Renal cortex interstitium (tissue), 15 donors: ENCODE results near the gene CRADD. TPM values are rescaled to one million over a fixed set of nuclear protein-coding genes. Genes with fewer than 3 reads are reported as not detected.
"Not testable (repeated sequence)": the region's sequence is repeated elsewhere in the genome, so short reads cannot be mapped to it uniquely, and the experiment has no call there.

Experiments
- DNase-seq, 11 donors: peaks; one replicate each; pipeline ENCODE4 v3.0.0-alpha.2; 2013; ENCODE audit warnings: low read depth in 9 of 11, low spot score in 4 of 11; ENCODE audit errors: extremely low read depth in 1 of 11
- long read RNA-seq, 16 experiments: transcript quantifications; one replicate each; lab custom pipeline, GENCODE V29; 2026
- polyA plus RNA-seq, 3 donors: library from polyadenylated mRNA; unstranded; fragments of 120-200 nt; gene quantifications; one replicate each; pipeline ENCODE4 v1.2.1, GENCODE V29; 2013; ENCODE audit not compliant: insufficient read length in 3 of 3

CRADD gene
- 10 to 100 TPM in 2 of 3 donors, 1 to 10 TPM in 1; 9.9 to 11.5 (median 11.0) TPM for polyA plus RNA-seq
- long read RNA-seq, donor 1, transcript CRADD-201 (3 exons, 1,169 nt) = major isoform, 12 of 12 reads
- long read RNA-seq, donor 1, partial matches to known transcripts = 0 of 12 reads
- long read RNA-seq, donor 1, other reads (novel, unspliced or antisense) = 0 of 12 reads
- long read RNA-seq, donor 2, partial matches to known transcripts = 0 of 1 reads
- long read RNA-seq, donor 2, other reads (novel, unspliced or antisense) = 0 of 1 reads
- long read RNA-seq, donor 3, transcript CRADD-201 (3 exons, 1,169 nt) = major isoform, 11 of 11 reads
- long read RNA-seq, donor 3, partial matches to known transcripts = 0 of 11 reads
- long read RNA-seq, donor 3, other reads (novel, unspliced or antisense) = 0 of 11 reads
- long read RNA-seq, donor 4, transcript CRADD-201 (3 exons, 1,169 nt) = major isoform, 5 of 15 reads
- long read RNA-seq, donor 4, partial matches to known transcripts = 9 of 15 reads
- long read RNA-seq, donor 4, other reads (novel, unspliced or antisense) = 0 of 15 reads
- long read RNA-seq, donor 5 = 0 reads
- long read RNA-seq, donor 6, transcript CRADD-201 (3 exons, 1,169 nt) = major isoform, 5 of 10 reads
- long read RNA-seq, donor 6, partial matches to known transcripts = 5 of 10 reads
- long read RNA-seq, donor 6, other reads (novel, unspliced or antisense) = 0 of 10 reads
- long read RNA-seq, donor 7, transcript CRADD-201 (3 exons, 1,169 nt) = major isoform, 9 of 14 reads
- long read RNA-seq, donor 7, partial matches to known transcripts = 5 of 14 reads
- long read RNA-seq, donor 7, other reads (novel, unspliced or antisense) = 0 of 14 reads
- long read RNA-seq, donor 8, transcript CRADD-201 (3 exons, 1,169 nt) = major isoform, 7 of 18 reads
- long read RNA-seq, donor 8, partial matches to known transcripts = 10 of 18 reads
- long read RNA-seq, donor 8, other reads (novel, unspliced or antisense) = 0 of 18 reads
- long read RNA-seq, donor 9, transcript CRADD-201 (3 exons, 1,169 nt) = major isoform, 8 of 14 reads
- long read RNA-seq, donor 9, partial matches to known transcripts = 6 of 14 reads
- long read RNA-seq, donor 9, other reads (novel, unspliced or antisense) = 0 of 14 reads
- long read RNA-seq, donor 10, transcript CRADD-201 (3 exons, 1,169 nt) = major isoform, 9 of 21 reads
- long read RNA-seq, donor 10, partial matches to known transcripts = 12 of 21 reads
- long read RNA-seq, donor 10, other reads (novel, unspliced or antisense) = 0 of 21 reads
- long read RNA-seq, donor 11, partial matches to known transcripts = 5 of 9 reads
- long read RNA-seq, donor 11, other reads (novel, unspliced or antisense) = 0 of 9 reads
- long read RNA-seq, donor 12, partial matches to known transcripts = 0 of 3 reads
- long read RNA-seq, donor 12, other reads (novel, unspliced or antisense) = 0 of 3 reads
- long read RNA-seq, donor 13 = 0 reads
- long read RNA-seq, donor 14, partial matches to known transcripts = 0 of 4 reads
- long read RNA-seq, donor 14, other reads (novel, unspliced or antisense) = 0 of 4 reads
- long read RNA-seq, donor 15, partial matches to known transcripts = 0 of 3 reads
- long read RNA-seq, donor 15, other reads (novel, unspliced or antisense) = 0 of 3 reads
- long read RNA-seq, donor 16, transcript CRADD-201 (3 exons, 1,169 nt) = major isoform, 13 of 27 reads
- long read RNA-seq, donor 16, partial matches to known transcripts = 13 of 27 reads
- long read RNA-seq, donor 16, other reads (novel, unspliced or antisense) = 0 of 27 reads

DNA sequence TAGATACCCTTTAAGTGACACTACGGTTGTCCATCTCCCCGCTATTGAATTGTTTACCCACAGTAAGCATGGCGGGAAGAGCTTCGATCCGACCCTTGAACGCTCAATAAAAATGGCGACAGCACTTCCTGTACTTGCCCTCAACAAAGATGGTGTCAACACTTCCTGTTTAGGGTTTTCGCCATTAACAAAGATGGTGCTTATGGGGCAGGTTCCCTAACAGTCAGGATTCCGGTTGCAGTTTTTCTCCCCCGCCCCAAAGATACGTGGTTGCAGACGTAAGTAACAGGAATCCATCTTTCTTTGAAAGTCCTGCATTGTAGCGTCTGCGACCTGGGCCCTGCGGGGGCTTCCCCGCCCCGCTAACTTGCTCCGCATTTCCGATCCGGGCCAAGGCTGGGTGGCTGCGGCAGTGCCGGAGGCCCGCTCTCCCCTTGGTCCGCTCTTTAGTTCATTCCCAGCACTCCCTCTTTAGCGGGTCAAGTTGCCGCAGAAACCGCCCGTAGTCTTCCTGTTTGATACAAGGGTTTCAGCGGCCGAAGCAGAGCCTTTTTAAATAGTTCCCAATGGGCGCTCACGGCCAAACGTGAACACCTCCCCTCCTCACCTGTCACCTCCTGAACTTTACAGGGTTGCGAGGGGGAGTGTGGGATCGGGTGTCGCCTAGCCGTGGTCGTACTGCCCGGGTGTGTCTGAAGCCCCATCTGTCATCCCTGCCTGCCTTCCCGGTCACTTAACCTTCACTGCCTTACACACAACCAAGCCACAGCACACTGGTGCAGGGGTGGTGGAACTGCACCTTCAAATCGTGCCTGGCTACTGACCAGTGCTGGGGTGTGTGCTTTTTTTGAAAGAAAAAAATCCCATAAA lies at the start of gene CRADD:
Gene CRADD (plus strand): TSS at position 181 of the 870 bp plus-strand sequence.
- peak; percentile 91 to 99 (median 98) for DNase-seq

DNA sequence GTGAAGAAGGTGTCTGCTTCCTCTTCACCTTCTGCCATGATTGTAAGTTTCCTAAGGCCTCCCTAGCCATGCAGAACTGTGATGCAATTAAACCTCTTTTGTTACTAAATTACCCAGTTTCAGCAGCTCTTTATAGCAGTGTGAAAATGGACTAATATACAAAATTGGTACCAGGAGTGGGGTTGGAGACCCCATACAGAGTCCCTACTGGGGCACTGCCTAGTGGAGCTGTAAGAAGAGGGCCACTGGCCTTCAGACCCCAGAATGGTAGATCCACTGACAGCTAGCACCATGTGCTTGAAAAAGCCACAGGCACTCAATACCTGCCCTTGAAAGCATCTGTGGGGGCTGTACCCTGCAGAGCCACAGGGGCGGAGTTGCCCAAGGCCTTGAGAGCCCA lies 44.8 kb upstream of the CRADD start:
- DNase-seq = no peak

DNA sequence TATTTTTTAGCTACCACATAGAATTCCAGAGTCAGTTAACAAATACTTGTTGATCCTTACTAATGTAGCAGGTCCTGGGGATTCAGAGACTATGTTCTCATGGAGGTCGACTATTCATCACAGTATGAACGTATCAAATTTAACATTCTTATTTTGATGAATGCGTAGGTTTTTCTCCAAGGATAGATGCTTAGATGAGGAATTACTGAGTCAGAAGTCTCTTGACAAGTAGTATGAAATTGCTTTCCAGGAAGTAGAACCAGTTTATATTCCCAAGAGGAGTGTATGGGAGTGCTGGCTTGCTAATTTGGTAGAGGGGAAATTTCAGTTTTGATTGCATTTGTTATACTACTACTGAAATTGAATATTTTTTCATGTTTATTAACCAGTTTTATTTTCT lies 42.8 kb upstream of the CRADD start:
- DNase-seq = no peak

DNA sequence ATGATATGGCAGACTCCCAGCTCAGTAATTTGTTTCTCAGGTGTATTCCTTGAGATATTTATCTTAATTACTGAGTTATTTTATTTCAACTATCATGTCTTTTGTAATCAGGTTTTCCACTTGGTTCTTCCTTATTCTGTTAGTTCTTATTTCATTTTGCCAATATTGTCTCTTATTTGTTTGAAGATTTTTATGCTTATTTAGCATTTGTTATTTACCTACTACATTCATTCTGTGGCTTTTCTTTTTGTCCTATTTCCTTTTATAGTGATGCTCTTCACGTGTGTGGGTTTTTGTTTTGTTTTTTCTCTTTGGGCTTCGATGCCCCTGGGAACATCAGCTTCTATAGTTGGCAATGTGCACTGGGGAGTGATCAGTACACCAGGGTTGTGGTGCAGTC lies 40.5 kb upstream of the CRADD start:
- DNase-seq = no peak

DNA sequence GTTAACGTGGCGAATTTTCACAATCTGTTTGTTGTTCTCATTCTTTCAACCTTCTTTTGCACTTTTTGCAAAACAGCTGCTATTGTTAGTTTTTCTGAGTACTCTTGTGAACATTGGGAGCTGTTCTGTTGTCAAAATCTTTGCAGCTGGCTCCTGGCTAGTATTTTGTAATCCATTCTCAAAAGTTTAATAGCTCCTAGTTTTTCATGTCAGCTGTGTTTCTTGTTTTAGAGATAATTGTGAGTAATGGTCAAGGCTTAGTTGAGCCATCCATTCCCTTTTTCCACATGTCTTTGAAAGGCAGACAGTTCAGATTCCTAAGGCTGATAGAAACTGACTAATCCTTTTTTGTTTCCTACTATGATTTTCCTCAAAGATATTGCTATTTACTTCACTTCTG lies 39.1 kb upstream of the CRADD start:
- DNase-seq = no peak

DNA sequence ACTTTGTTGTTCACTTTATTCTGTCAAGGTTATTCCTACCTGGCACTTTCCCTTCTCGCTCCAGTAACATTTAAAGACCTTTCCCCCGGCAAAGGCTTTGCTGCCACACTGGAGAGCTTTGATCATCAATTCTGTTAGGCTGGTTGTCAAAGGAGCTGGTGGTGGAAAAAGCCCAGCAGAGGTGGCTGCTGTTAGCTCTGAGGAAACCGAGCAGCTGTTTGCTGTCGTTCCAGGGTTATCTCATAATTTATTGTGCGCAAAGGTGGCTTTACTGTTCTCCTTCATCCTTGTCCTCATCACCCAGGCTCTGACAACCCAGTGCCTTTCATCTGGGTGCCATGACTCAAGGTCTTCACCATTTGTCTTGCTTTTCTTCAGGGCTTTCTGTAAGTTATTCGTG lies 38.2 kb upstream of the CRADD start:
- peak in 3 of 11 donors; percentile 18 to 26 (median 19) for DNase-seq

DNA sequence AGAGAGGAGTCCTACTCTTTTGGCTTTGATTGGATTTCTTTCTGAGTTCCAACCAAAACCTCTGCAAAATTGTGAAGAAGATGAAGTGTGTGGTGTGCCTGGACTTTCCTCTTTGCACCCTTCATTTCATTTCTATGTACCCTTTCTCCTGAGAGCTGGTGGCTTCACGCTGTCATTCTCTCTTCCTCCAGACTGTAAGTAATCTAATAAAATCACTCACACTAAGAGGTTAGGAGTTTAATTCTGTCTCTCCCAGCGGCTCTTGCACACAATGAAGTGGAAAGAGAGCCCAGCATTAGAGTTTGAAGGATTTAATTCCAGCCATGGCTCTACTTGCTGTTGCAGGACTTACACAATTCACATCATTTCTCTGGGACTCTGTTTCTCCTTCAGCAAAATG lies 37.8 kb upstream of the CRADD start:
- no peak for DNase-seq

DNA sequence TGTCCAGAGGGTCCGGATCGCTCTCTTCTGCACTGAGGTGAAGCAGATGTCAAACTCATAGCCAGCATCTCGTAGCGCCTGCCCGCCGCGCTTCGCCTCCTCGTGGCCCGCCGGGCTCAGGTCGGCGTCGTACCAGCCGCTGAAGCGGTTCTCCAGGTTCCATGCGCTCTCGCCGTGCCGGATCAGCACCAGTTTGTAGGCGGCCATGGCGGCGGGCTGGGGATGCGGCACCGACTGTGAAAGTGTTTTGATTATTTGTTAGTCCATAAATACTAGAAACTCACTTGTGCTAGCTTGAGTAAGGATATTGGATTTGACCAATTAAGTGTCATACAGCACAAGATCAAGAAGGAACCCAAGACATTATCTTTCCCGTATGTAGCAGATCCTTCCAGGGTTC lies 35.8 kb upstream of the CRADD start:
- DNase-seq = not testable (repeated sequence)

DNA sequence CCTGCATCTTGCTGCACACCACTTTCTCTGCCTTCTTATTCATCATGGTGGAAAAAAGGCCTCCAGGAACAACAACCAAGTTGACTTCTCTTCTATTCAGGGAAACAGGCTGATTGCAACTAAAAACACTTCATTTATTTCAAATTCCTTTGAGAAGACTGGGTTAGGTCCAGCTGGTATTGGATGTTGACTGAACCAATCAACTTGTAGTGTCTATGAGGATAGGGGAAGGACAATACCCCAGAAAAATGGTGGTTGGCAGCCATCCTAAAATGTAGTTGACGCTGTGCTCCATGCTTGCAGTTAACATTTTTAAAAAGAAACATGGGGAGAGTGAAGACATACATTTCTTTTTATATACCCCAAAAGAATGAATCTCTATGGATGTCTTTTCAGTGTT lies 34.4 kb upstream of the CRADD start:
- no peak for DNase-seq

DNA sequence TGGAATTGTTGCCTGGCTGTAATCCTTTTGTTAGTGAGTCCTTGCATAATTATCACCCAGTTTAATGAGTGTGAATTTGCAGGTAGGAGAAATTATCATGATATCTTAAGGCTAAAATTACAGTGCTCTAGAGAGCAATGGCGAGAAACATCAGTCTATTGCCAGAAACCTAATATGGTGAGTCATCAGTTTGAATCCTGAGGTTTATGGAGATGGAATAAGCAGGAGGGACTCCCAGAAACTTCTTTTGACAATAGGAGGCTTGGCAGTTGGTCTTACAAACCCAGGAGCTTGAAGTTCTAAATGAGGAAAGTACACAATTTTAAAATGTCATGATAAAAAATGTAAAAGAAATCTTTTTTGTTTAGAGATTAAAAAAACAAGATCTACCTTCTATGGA lies 31.5 kb upstream of the CRADD start:
- DNase-seq = no peak

DNA sequence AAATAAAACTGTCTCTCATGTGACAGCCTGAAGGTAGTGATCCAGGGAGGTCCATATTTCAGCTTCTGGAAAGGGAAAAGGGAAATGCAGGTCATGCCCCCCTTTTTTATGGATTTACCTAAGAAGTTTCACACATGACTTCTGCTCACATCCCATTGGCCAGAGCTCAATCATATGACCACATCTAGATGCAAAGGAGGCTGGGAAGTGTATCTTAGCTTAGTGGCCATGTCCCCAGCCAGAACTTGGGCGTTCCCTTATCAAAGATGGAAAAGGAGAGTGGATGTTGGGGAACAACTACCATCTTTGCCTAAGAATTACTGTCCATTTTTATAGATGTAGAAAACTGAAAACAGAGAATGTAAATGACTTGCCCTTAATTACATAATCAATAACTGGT lies 26.5 kb upstream of the CRADD start:
- no peak for DNase-seq

DNA sequence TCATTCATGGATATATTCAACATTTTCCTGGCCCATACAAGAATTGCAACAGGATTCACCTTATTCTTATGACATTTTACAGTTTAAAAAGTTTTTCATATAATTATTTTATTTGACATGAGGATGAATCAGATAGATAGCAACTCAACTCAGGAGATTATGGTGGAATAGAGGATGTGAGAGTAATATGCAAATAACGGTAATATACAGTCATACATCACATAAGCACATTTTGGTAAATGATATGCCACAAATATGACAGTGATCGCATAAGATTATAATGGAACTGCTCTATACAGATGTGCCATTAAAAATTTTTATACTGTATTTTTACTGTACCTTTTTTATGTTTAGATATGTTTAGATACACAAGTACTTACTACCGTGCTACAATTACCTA lies 24.1 kb upstream of the CRADD start:
- DNase-seq = no peak

DNA sequence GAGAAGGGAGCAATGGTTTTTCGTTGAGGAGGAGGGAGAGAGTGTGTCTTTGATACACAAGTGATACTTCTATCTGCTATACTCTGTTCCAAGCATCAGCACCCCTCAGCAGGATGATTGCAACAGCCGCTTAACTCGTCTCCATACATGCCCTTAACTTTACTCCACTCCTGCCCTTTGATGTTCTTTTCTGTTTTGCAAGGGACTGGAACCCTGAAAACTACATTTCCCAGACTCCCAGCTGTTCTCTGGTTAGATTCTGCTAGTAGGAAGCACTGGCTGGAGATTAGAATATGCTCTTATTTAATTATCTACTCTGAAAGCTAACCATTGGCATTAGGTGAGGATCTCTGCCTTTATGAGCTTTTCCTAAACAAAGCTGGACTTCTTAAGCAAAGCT lies 23.5 kb upstream of the CRADD start:
- DNase-seq = no peak

DNA sequence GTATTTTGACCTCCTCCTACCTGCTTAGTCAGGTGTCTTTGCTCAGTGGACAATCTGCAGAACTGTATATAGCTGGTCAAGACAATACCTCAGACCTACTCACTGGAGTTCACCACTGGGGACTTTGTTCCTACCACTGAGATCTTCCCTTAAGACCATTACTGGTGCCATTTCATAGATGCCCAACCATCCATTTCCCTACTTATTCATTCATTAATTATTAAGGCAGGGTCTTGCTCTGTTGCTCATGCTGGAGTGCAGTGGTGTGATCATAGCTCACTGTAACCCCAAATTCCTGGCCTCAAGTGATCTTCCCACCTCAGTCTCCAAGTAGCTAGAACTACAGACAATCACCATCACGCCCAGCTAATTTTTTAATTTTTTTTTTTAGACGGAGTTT lies 22.8 kb upstream of the CRADD start:
- DNase-seq = no peak

DNA sequence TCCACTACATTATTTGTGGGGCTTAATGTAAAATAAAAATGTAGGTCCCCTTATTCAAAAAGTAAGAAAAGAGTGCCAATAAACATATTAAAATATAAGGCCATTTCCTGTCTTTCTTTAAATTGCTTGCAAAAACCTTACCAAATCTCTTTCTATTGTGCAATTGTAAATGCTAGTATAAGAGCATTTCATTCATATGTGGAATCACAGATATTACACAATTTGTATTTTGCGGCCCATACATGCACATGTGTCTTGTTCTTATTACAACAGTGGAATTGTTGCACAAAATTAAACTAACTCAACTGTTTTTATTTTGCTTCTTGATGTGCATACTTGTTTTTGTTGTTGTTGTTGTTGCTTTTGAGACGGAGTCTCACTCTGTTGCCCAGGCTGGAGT lies 20.1 kb upstream of the CRADD start:
- no peak for DNase-seq

DNA sequence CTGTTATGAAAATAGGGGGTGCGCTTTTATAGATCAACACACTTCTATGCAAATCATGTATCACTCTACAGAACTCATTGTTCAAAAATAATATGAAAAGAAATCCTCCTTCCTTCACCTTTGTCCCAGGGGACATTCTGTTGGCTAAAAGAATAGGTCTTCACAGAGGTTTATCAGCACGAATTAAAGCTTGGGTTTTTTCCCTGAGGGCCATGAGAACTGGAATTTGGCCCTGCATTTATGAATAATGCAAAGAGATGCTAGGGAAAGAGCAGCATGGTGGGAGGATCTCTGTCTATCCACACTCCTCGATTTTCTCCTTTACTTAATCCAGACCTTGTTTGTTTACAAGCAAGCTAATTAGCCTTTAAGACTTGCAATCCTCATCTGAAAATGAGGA lies 16.2 kb upstream of the CRADD start:
- DNase-seq = no peak

DNA sequence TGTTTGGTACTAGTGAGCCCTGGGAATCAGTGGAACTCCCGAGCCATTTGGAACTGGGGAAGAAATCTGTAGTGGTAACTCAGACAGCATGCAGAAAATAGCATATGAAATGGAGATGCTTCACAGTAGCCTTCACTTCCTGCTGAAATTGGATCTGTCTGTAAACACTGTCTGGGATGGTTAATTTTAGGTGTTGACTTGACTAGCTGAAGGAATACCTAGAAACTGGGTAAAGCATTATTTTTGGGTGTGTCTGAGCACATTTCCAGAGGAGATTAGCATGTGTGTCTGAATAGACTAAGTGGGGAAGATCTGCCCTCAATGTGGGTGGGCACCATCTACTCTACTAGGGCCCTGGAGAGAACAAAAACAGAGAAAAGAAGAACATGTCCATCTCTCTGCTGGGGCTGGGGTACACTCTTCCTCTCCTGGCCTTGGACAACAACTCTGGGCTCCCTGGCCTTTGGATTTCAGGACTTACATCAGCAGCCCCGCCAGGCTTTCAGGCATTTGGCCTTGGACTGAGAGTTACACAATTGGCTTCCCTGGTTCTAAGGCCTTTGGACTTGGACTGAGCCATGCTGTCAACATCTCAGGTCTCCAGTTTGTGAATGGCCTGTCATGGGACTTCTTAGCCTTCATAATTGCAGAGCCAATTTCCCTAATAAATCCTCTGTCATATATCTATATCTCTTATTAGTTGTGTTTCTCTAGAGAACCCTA lies 14.0 kb upstream of the CRADD start:
- no peak for DNase-seq
